Measurements from ENCODE around the gene COG6.

DNA sequence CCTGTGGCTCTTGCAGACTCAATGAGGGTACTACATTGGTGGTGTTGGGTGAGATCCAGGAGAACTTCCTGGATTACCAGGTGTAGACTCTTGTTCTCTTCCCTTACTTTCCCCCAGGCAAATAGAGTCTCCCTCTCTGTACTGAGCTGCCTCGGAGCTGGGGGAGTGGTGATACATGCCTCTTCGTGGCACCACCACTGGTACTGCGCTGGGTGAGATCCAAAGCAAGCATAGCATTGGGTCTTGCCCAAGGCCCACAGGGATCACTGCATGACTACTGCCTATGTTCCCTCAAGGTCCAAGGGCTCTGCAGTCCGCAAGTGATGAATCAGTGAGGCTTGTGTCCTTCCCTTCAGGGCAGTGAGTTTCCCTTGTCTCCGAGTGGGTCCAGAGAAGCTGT, 81.6 kb downstream of the COG6 start:
- TF ChIP-seq CTCF (IDR thresholded peaks at IDR 0.05): no peak
- no peak for TF ChIP-seq REST (IDR thresholded peaks at IDR 0.05; ENCODE audit: insufficient read depth in 1 of 2, low read depth in 2 of 2, low read length in 1 of 2)
- TF ChIP-seq TCF7L2 (IDR thresholded peaks at IDR 0.05; ENCODE audit: low read depth, low read length): no peak

All from Panc1 (cell line).